Ovary (tissue), 9 donors: ENCODE results near the gene ZNRF1. TPM values are rescaled to one million over a fixed set of nuclear protein-coding genes. Genes with fewer than 3 reads are reported as not detected.

Source experiments
- DNase-seq, 5 donors: peaks; one replicate each; pipeline ENCODE4 v3.0.0-alpha.2; 2019 to 2020
- H3K27ac ChIP-seq, 2 donors: fragments of 200-600 bp; one replicate each; pipeline versions ENCODE4 v1.5.1 to v1.8.0; 2019 to 2022
- H3K27me3 ChIP-seq: fragments of 200-600 bp; one replicate; pipeline ENCODE4 v1.8.0; 2022
- H3K36me3 ChIP-seq: fragments of 200-600 bp; sonication (generic); one replicate; pipeline ENCODE4 v1.5.1; 2019
- H3K4me1 ChIP-seq: one replicate; pipeline ENCODE4 v1.8.1; 2013; ENCODE audit warnings: mild to moderate bottlenecking, moderate library complexity; ENCODE audit not compliant: insufficient read depth
- H3K4me3 ChIP-seq: fragments of 200-600 bp; sonication (generic); one replicate; pipeline ENCODE4 v1.5.1; 2017
- H3K9me3 ChIP-seq, 2 donors: fragments of 200-600 bp in 1 of 2; sonication (generic) in 1 of 2; one replicate each; pipeline versions ENCODE4 v1.5.1 to v1.8.1; 2013 to 2019; ENCODE audit warnings: mild to moderate bottlenecking in 1 of 2, moderate library complexity in 1 of 2
- CTCF ChIP-seq, 3 donors: fragments of 450-650 bp in 2 of 3; fragments of 200-600 bp in 1 of 3; IDR thresholded peaks; one replicate each; pipeline versions ENCODE4 v1.5.1 to v1.8.0; 2016 to 2022; ENCODE audit warnings: antibody characterized with exemption in 3 of 3, mild to moderate bottlenecking in 1 of 3
- EP300 ChIP-seq: sonication (generic); formaldehyde crosslinking; IDR thresholded peaks from one replicate; pipeline ENCODE4 v1.6.1; 2017; ENCODE audit warnings: antibody characterized with exemption
- POLR2A ChIP-seq: fragments of 450-650 bp; IDR thresholded peaks from one replicate; pipeline ENCODE4 v1.6.1; 2017; ENCODE audit warnings: antibody characterized with exemption, mild to moderate bottlenecking, moderate library complexity
- WGBS, 3 donors: extraction: QIAGEN DNeasy Blood & Tissue Kit in 1 of 3; methylation state at CpG; one replicate each; pipeline versions ENCODE4 v1.1.5 to v1.1.7; 2013 to 2017; 5-methylcytosine and 5-hydroxymethylcytosine counted together
- intact Hi-C, 4 donors: fragments of 100-400 bp; cut with DNase I; formaldehyde crosslinking; loops; one replicate each; pipeline versions ENCODE4 v1.11.0 to v1.15.1; 2022 to 2023
- polyA plus RNA-seq, 2 donors: library from polyadenylated mRNA; stranded (reverse); fragments of 200-250 nt in 1 of 2; fragments of 350-450 nt in 1 of 2; fragmentation: Illumina TruSeq in 1 of 2; extraction: RNeasy Lipid Tissue Mini Kit (QIAGEN cat#74804) in 1 of 2; gene quantifications; one replicate each; pipeline ENCODE4 v1.2.3, GENCODE V29; 2013 to 2014
- total RNA-seq, 7 donors: library from RNA; depleted of rRNA in 2 of 7; stranded (reverse); fragments of >200 nt in 2 of 7; fragmentation: NEBNext Ultra II Directional in 3 of 7; extraction: Animal tissue kit (Norgen Biotek cat#: 25700) in 3 of 7; gene quantifications; one replicate each; pipeline versions ENCODE4 v1.1.0 to v1.2.4, GENCODE V29; 2016 to 2023
- donor health status: DM: no; HTN: no; CAD: no; lungs with moderate emphysema.
- donor health status: DM: no; HTN: no; CAD: no.
- donor health status: Bipolar disorder and iron deficiency.
- donor health status: DM: yes; HTN: yes; CAD: no.
- donor health status: DM: no; HTN: no; CAD: no.
- donor health status: DM: yes; HTN: yes; CAD: no.

ZNRF1 gene
- total and polyA plus RNA-seq, 9 donors = 10.8 to 27.9 (median 24.3) TPM

- no peak for DNase-seq
- no peaks in the 10 kb centered on the region for H3K36me3 ChIP-seq
- 84 to 86% (median 84%) methylated on average over 6 of the region's 6 CpGs for WGBS, 3 donors
- H3K4me3 ChIP-seq = no peak overlapping the region
- intact Hi-C loops = no loop called here
- TF ChIP-seq EP300 = no peak
- TF ChIP-seq POLR2A = no peak
- no peak for TF ChIP-seq CTCF (IDR thresholded peaks at IDR 0.05)
- H3K27me3 ChIP-seq = no peaks in the 10 kb centered on the region
- H3K4me1 ChIP-seq = no peaks in the 10 kb centered on the region
- no peak overlapping the region for H3K27ac ChIP-seq
- H3K9me3 ChIP-seq = no peaks in the 10 kb centered on the region
Observed at GRCh38 chr16:75081179-75081859, 82.5 kb downstream of the ZNRF1 start.

- H3K27me3 ChIP-seq = no peaks in the 10 kb centered on the region
- peaks cover 14% of the 10 kb centered on the region for H3K4me1 ChIP-seq
- no peak for TF ChIP-seq POLR2A
- no peak for TF ChIP-seq EP300
- TF ChIP-seq CTCF (IDR thresholded peaks at IDR 0.05) = no peak
- DNase-seq = no peak
- no peak overlapping the region for H3K4me3 ChIP-seq
- H3K9me3 ChIP-seq = no peaks in the 10 kb centered on the region
- intact Hi-C loops = no loop called here
- no peak overlapping the region for H3K27ac ChIP-seq
- WGBS, 3 donors = 88 to 98% (median 94%) methylated on average over 5 of the region's 5 CpGs
- no peaks in the 10 kb centered on the region for H3K36me3 ChIP-seq
Observed at GRCh38 chr16:75083813-75084212, 85.0 kb downstream of the ZNRF1 start.

- no peaks in the 10 kb centered on the region for H3K27me3 ChIP-seq
- no peak overlapping the region for H3K4me3 ChIP-seq
- intact Hi-C loops = no loop called here
- WGBS, 3 donors = 70 to 77% (median 73%) methylated on average over 4 of the region's 4 CpGs
- TF ChIP-seq EP300 = no peak
- no peak for TF ChIP-seq CTCF (IDR thresholded peaks at IDR 0.05)
- peaks cover 14% of the 10 kb centered on the region for H3K4me1 ChIP-seq
- H3K36me3 ChIP-seq = no peaks in the 10 kb centered on the region
- H3K27ac ChIP-seq = no peak overlapping the region
- H3K9me3 ChIP-seq = no peaks in the 10 kb centered on the region
- DNase-seq = no peak
Observed at GRCh38 chr16:75085556-75085955, 86.7 kb downstream of the ZNRF1 start.

- 52 to 59% (median 59%) methylated on average over 1 of the region's 1 CpG for WGBS, 3 donors
- TF ChIP-seq CTCF (IDR thresholded peaks at IDR 0.05) (no peak), EP300 (no peak), POLR2A (no peak)
- Histone ChIP-seq H3K36me3 (no peaks in the 10 kb centered on the region), H3K27me3 (no peaks in the 10 kb centered on the region), H3K4me3 (no peak overlapping the region), H3K27ac (peak overlapping the region in 1 of 2 donors; percentile 17), H3K9me3 (no peaks in the 10 kb centered on the region), H3K4me1 (peaks cover 14% of the 10 kb centered on the region)
- no peak for DNase-seq
- intact Hi-C loops = no loop called here
Observed at GRCh38 chr16:75086281-75086680, 87.5 kb downstream of the ZNRF1 start.
